Measurements from ENCODE around the gene MUTYH. TPM values are rescaled to one million over a fixed set of nuclear protein-coding genes. Genes with fewer than 3 reads are reported as not detected.
"Not testable (repeated sequence)": the region's sequence is repeated elsewhere in the genome, so short reads cannot be mapped to it uniquely, and the experiment has no call there.

Gene MUTYH
- polyA plus RNA-seq (ENCODE audit: insufficient read depth in 1 of 5, insufficient read length in 5 of 5, low replicate concordance in 1 of 5), result 10 to 100 TPM; 23.9 to 33.6 (median 32.3) TPM
- long read RNA-seq, donor 1, partial matches to known transcripts, result 0 of 3 reads
- long read RNA-seq, donor 1, other reads (novel, unspliced or antisense), result 0 of 3 reads
- long read RNA-seq, donor 2, partial matches to known transcripts, result 0 of 4 reads
- long read RNA-seq, donor 2, other reads (novel, unspliced or antisense), result 0 of 4 reads
- long read RNA-seq, donor 3, result 0 reads
- long read RNA-seq, donor 4, partial matches to known transcripts, result 0 of 1 reads
- long read RNA-seq, donor 4, other reads (novel, unspliced or antisense), result 0 of 1 reads
- long read RNA-seq, donor 5, partial matches to known transcripts, result 0 of 5 reads
- long read RNA-seq, donor 5, other reads (novel, unspliced or antisense), result 0 of 5 reads
- long read RNA-seq, donor 6, partial matches to known transcripts, result 0 of 4 reads
- long read RNA-seq, donor 6, other reads (novel, unspliced or antisense), result 0 of 4 reads
- long read RNA-seq, donor 7, partial matches to known transcripts, result 8 of 8 reads
- long read RNA-seq, donor 7, other reads (novel, unspliced or antisense), result 0 of 8 reads
- long read RNA-seq, donor 8, partial matches to known transcripts, result 0 of 1 reads
- long read RNA-seq, donor 8, other reads (novel, unspliced or antisense), result 0 of 1 reads

DNA sequence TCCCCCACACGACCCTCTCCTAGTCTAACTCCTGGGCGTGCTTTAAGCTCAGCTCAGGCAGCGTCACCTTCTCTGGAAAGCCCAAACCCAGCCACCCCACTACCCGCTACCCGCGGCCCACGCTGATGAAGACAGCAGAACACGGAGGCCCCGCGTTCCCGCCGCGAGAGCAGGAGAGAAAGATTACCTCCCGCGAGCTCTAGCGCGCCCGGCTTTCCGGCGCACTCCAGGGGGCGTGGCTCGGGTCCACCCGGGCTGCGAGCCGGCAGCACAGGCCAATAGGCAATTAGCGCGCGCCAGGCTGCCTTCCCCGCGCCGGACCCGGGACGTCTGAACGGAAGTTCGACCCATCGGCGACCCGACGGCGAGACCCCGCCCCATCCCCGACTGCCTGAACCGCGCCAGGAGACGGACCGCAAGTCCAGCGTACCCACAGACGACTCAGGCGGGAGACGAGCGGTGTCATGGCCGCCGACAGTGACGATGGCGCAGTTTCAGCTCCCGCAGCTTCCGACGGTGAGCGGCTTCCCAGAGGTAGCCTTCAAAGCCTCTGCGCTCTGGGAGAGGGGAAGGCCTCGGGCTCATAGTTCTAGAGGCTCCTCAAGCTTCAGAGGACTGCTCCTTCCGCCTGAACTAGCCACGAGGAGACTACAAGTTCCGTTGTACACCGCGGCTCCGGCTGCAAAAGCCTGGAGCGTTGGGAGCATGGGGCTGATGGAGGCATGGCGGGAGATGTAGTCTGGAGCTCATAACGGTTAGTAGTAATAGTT is at the start of gene MUTYH, which contains the start of gene TOE1:
MUTYH (minus strand) TSS at position 652 of the 770 bp plus-strand sequence. CDS start 5,935 bp downstream, outside the sequence.
TOE1 (plus strand) TSS at position 382 of the 770 bp plus-strand sequence; CDS start at position 465, 83 bp downstream.
- DNase-seq, result peak; percentile 87 to 88

- DNase-seq, result no peak
Measured at GRCh38 chr1:45386219-45386618, 46.0 kb upstream of the MUTYH start.

DNA sequence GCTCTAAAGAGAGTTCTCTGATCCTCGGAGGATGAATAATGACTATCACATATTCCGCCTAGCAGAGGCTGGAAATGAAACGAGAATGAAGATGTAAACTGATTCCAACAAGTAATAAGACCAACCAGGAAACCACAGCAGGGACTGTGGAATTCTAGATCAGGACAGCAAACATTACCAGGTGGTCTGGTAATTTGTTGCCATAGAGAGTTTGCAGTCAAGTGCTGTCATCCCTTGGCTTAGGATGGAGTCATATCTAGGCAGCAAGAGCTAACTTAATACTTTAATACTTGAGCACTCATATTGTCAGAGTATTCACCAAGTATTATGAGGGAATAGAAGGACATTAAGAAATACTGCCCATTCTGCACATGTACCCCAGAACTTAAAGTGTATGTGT is 45.1 kb upstream of the MUTYH start:
- no peak for DNase-seq

DNA sequence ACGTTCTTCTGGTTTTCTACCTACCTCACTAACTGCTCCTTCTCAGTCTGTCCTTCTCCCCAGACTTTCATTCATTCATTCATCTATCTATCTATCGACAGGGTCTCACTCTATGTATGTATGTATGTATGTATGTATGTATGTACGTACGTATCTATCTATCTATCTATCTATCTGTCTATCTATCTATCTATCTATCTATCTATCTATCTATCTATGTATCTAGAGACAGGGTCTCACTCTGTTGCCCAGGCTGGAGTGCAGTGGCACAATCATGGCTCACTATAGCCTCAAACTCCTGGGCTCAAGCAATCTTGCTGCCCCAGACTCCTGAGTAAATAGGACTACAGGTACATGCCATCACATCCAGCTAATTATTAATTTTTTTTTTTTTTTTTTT is 44.0 kb upstream of the MUTYH start:
- DNase-seq, result not testable (repeated sequence)

DNA sequence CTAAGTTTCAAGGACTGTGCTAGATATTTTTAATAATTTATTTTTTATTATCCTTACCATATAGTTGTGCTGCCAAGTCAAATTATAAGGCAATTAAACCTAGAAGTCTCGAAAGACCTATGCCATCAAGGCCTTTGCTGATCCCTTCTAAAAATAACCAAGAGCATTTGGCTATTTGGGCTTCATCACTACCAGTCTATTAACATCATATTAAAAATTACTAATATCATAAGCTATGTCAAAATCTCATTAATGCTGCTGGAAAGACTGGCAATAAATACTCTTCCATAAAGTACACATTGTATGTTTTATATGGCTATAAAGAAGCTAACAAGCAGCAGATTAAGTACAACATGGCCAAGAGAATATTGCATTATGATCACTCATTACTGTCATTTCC is 43.0 kb upstream of the MUTYH start:
- DNase-seq, result no peak

DNA sequence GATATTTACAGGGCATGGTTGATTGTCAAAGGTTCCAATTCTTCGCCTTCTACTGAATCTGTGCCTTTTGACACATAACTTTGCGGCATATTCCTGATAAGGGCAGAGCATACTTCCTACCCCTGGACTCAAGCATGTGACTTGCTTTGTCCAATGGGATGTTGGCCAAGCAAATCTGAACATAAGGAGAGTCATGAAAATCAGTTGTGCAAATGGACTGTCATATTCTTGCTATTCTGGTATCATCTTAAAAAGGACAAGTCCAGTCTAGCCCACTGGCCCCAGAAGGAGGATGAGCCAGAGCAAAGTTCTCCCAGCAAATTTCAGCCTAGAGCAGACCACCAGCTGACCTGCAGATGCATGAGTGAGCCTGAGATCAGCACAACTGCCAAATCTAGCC is 41.0 kb upstream of the MUTYH start:
- DNase-seq, result no peak

GRCh38 chr1:45380730-45381129 is 40.5 kb upstream of the MUTYH start:
- no peak for DNase-seq

- DNase-seq, result no peak
Measured at GRCh38 chr1:45380125-45380524, 39.9 kb upstream of the MUTYH start.

DNA sequence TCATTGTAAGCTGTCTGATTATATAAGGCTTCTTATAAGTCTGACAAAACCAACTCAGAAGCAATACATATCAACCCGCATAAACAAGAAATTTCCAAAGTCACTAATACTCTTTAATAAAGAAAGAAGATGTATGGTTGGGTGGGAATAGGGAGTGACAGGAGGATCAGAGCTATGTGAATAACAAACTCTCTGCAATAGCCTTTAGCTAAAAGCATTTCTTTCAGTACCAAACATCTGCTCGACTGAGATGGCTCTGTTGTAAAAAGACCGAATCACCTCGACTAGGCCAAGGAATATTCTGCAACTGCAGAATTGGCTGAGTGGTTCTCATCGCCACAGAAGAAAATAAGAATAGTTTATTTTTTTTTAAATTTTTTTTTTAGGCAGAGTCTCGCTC is 39.3 kb upstream of the MUTYH start:
- no peak for DNase-seq

DNA sequence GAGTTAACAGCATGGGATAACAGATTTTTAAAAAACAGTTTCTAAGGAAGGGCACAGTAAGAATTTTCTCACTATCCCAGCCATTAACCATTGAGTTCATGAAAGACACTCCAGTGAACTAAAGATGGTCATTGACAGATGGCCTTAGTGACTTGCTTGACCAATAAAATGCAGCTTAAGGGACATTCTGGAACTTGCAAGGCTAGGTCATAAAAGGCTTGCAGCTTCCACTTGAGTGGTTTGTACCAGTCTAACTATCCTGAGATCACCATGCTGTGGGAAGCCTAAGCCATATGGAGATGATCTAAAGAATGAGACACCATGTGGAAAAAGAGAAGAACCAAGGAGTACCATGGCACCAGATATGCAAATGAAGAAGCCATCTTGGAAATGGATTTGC is 37.9 kb upstream of the MUTYH start:
- no peak for DNase-seq

DNA sequence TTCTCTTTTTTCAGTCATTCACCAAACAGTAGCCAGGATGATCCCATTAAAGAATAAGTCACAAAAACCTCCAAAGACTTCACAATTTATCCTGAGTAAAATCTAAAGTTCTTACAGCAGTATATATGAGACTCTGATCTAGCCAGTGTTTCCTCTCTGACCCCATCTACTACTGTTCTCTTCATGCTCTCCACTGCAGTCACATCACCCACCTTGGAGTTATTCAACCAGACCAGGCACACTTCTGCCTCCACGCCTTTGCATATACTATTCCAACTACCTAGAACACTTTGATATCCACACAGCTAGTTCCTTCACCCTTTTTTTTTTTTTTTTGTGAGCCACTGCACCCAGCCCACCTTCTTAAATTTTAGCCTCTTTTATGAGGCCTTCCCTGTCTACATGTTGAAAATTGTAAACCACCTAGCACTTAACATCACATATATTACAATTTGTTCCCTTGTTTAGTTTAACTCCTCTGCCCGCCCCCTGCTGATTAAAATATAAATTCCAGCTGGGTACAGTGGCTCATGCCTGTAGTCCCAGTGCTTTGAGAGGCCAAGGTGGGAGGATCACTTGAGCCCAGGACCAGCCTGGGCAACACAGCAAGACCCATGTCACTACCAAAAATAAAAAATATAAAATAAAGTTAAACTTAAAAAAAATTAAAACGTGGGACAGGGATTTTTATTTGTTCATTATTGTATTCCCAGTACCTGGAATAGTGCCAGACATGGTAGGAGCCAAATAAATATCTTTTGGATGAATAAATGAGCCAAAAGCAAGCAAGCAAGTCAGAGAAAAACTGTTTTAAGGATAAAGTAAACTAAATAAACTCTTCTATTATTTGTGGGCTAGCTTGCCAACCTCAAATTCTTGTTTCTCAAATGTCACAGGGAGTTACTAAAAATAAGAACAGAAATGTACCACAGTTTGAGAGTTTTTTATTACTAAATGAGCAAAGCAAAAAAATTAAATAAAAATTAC is 35.2 kb upstream of the MUTYH start:
- DNase-seq, result peak; percentile 23 to 50

DNA sequence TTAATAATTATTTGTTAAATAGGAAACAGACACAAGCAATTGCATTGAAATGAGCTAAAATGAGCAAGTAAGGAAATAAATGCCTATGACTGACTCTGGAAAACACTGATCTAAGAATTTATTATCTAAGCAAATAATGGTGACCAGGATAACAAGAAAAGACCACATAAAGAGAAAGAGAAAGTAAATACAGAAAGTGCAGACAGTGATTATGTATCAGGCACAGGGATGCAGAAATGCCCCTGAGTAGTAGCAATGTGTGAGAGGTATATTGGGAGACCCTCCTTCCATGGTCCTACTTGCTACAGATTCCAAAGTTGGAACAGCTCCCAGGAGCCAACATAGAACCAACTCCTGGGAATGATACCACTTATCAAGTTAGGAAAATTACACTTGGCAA is 33.3 kb upstream of the MUTYH start:
- no peak for DNase-seq

GRCh38 chr1:45370575-45370974 is 30.3 kb upstream of the MUTYH start:
- DNase-seq, result no peak

DNA sequence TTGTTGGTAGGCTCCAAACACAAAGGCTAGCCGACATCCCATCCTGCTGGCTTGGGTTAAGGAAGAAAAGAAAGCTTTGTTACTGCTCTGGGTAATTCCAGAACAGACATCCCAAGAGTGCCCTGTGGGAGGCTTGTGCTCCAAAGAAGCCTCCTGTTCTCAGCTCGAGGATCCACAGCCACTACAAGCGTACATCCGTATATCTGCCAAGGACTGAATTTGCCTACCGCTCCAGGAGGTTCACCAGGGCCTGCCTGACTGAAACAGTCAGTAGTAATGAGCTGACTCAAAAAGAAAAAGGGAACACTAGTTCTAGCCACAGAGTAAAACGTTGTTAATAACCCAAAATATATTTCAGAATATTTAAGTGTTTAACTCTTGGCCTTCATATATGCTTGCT is 24.8 kb upstream of the MUTYH start:
- DNase-seq, result no peak

DNA sequence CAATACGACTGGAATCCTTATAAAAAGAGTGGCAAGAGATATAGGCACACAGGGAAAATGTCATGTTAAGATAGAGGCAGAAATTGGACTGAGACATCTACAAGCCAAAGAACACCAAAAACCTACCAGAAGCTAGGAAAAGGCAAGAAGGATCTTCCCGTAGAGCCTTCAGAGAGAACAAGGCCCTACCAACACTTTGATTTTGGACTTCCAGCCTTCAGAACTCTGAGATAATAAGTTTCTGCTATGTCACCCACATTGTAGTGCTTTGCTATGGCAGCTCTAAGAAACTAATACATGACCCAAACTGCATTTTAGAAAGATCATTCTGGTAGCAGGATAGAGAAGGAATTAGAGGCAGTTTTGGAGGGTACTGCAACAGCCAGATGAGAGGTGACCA is 24.1 kb upstream of the MUTYH start:
- no peak for DNase-seq

GRCh38 chr1:45360981-45361380 is 20.7 kb upstream of the MUTYH start:
- DNase-seq, result peak; percentile 56 to 61

- DNase-seq, result peak; percentile 62 to 72
Measured at GRCh38 chr1:45359882-45360513, 19.8 kb upstream of the MUTYH start.

DNA sequence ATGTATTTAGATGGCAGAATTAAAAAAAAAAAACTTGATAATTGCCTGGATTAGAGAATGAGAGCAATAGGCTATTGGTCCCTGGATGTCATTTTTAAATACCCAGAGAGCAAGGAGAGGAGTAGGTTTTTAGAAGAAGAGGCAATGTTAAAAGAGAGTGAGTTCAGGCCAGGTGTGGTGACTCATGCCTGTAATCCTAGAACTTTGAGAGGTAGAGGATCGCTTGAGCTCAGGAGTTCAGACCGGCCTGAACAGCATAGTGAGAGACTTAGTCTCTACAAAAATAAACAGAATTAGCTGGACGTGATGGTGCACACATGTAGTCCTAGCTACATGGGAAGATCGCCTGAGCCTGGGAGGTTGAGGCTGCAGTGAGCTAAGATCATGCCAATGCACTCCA is 15.9 kb upstream of the MUTYH start:
- DNase-seq, result no peak

- no peak for DNase-seq
Measured at GRCh38 chr1:45355683-45356082, 15.4 kb upstream of the MUTYH start.

DNA sequence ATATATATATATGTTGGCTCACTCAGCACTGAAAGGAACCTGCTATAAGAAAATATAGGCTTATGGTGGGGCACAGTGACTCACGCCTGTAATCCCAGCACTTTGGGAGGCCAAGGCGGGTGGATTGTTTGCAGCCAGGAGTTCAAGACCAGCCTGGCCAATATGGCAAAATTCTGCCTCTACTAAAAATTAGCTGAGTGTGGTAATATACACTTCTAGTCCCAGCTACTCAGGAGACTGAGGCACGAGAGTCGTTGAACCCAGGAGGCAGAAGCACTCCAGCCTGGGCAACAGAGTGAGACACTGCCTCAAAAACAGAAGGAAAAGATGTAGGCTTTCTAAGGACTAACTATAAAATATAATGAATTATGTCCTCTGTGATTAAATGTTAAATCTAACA is 14.6 kb upstream of the MUTYH start:
- no peak for DNase-seq

DNA sequence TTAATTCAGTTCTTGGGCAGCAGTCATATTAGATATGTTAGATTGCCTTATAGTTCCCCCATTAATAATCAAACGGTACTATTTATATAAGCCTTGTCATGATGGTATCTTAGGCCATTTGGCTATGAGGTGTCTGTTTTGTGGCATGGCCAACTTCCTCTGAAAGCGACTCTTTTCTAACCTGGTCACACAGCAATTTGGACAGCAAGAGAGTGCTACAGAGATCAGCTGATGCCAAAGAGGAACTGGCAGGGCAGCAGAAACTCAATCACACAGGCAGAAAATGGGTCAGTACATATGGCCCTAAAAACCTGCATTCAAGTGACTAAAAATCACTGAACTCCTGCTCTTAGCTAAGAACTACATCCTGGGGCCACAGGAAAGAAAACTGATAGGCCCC is 13.4 kb upstream of the MUTYH start:
- DNase-seq, result no peak
